K562 (cell line): ENCODE results near the gene ANAPC2. TPM values are rescaled to one million over a fixed set of nuclear protein-coding genes. Genes with fewer than 3 reads are reported as not detected.
A peak's percentile ranks its signal among the peaks of the same experiment; 100 is the strongest.

Experiments used
- AFF4 ChIP-seq: sonication (generic); formaldehyde crosslinking; IDR thresholded peaks from 2 replicates; pipeline ENCODE4 v1.8.0; 2023; ENCODE audit warnings: mild to moderate bottlenecking, missing genetic modification reagents
- ARID3A ChIP-seq: IDR thresholded peaks from 2 replicates; pipeline ENCODE4 v1.6.1; 2012; ENCODE audit warnings: low read depth, low read length, improper control_type of control experiment, borderline replicate concordance
- BCL6 ChIP-seq: fragments of 250-450 bp; sonication (Bioruptor Pico); IDR thresholded peaks from 2 replicates; pipeline ENCODE4 v1.4.0; 2020
- GATA2 ChIP-seq: sonication (generic); formaldehyde crosslinking; IDR thresholded peaks from 2 replicates; pipeline ENCODE4 v1.4.0; 2020; ENCODE audit warnings: mild to moderate bottlenecking, missing genetic modification reagents
- HDAC8 ChIP-seq: fragments of 450-650 bp; IDR thresholded peaks from 2 replicates; pipeline ENCODE4 v1.6.1; 2016; ENCODE audit warnings: mild to moderate bottlenecking, missing genetic modification characterization, moderate library complexity, missing compliant biosample characterization
- HOMEZ ChIP-seq: fragments of 250-450 bp; sonication (Bioruptor Pico); IDR thresholded peaks from 2 replicates; pipeline ENCODE4 v1.4.0; 2020; ENCODE audit warnings: mild to moderate bottlenecking, moderate library complexity
- LARP7 ChIP-seq: fragments of 450-650 bp; IDR thresholded peaks from 2 replicates; pipeline ENCODE4 v1.6.1; 2016
- MTA1 ChIP-seq: fragments of 450-650 bp; IDR thresholded peaks from 2 replicates; pipeline ENCODE4 v1.6.1; 2017; ENCODE audit warnings: borderline replicate concordance
- NCOR1 ChIP-seq: fragments of 450-650 bp; IDR thresholded peaks from 2 replicates; pipeline ENCODE4 v1.6.1; 2016; ENCODE audit warnings: mild to moderate bottlenecking, moderate library complexity
- SETDB1 ChIP-seq: IDR thresholded peaks from one replicate; pipeline ENCODE4 v1.6.1; 2012; ENCODE audit warnings: low read length, control low read depth, inconsistent platforms
- SMARCA5 ChIP-seq: fragments of 450-650 bp; IDR thresholded peaks from 2 replicates; pipeline ENCODE4 v1.6.1; 2016
- TAF9B ChIP-seq: fragments of 450-650 bp; IDR thresholded peaks from 2 replicates; pipeline ENCODE4 v1.6.1; 2018; ENCODE audit warnings: mild to moderate bottlenecking; ENCODE audit not compliant: partially characterized antibody
- ZBTB12 ChIP-seq: fragments of 250-450 bp; sonication (Bioruptor Pico); IDR thresholded peaks from 2 replicates; pipeline ENCODE4 v1.4.0; 2020
- ZNF324 ChIP-seq: fragments of 250-450 bp; sonication (Bioruptor Pico); IDR thresholded peaks from 2 replicates; pipeline ENCODE4 v1.4.0; 2020; ENCODE audit warnings: mild to moderate bottlenecking
- polyA plus RNA-seq, 8 experiments: library from polyadenylated mRNA; depleted of rRNA in 4 of 8; stranded (reverse) in 5 of 8; unstranded in 3 of 8; fragments of >200 nt; fragmentation: Nextera tagmentation in 2 of 8; fragmentation: Illumina TruSeq in 1 of 8; extraction: Ambion mirVana in 2 of 8; extraction: Trizol in 1 of 8; gene quantifications; 2 replicates each; pipeline versions ENCODE4 v1.2.1 to v1.2.3, GENCODE V29; 2011 to 2014; ENCODE audit warnings: inconsistent platforms in 1 of 8, missing spikeins in 1 of 8
- total RNA-seq, 7 experiments: library from RNA; depleted of rRNA in 6 of 7; stranded (reverse); fragments of >200 nt in 6 of 7; fragmentation: Illumina TruSeq in 2 of 7; extraction: Trizol in 2 of 7; gene quantifications; 2 replicates each; pipeline versions ENCODE4 v1.2.1 to v1.2.3, GENCODE V29; 2011 to 2021; ENCODE audit warnings: low replicate concordance in 1 of 7
- TF ChIP-seq, protein P1 (sequence below), 2 experiments: fragments of 450-650 bp; IDR thresholded peaks; 2 replicates each; pipeline ENCODE4 v1.6.1; 2016
- TF ChIP-seq, protein P2 (sequence below): fragments of 450-650 bp; formaldehyde crosslinking; IDR thresholded peaks from 2 replicates; pipeline ENCODE4 v1.4.0; 2020; ENCODE audit warnings: mild to moderate bottlenecking, moderate library complexity

ANAPC2 gene
- total and polyA plus RNA-seq, 9 of the 15 experiments (the other 6 are each of a cell fraction or from before 2014, with no cell fraction given), result 0.11 to 56.5 (median 17.1) TPM; not detected in 1

- TF ChIP-seq TAF9B (no peak), NCOR1 (no peak; the same call in 1 of the 2 replicates), LARP7 (no peak), MTA1 (peak; percentile 100), ARID3A (no peak), SETDB1 (peak; percentile 86), SMARCA5 (peak; percentile 51; the same call in 1 of the 2 replicates), HOMEZ (CRISPR knock-in tag) (no peak), GATA2 (CRISPR knock-in tag) (no peak), HDAC8 (tag) (0 out of 2 replicates have a peak, but pooled peaks have one; percentile 30), AFF4 (CRISPR knock-in tag) (peak; percentile 80; the same call in 1 of the 2 replicates), ZNF324 (no peak), BCL6 (CRISPR knock-in tag) (no peak), ZBTB12 (peak; percentile 100)
- TF ChIP-seq, protein P1, sequence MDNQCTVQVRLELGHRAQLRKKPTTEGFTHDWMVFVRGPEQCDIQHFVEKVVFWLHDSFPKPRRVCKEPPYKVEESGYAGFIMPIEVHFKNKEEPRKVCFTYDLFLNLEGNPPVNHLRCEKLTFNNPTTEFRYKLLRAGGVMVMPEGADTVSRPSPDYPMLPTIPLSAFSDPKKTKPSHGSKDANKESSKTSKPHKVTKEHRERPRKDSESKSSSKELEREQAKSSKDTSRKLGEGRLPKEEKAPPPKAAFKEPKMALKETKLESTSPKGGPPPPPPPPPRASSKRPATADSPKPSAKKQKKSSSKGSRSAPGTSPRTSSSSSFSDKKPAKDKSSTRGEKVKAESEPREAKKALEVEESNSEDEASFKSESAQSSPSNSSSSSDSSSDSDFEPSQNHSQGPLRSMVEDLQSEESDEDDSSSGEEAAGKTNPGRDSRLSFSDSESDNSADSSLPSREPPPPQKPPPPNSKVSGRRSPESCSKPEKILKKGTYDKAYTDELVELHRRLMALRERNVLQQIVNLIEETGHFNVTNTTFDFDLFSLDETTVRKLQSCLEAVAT (IDR thresholded peaks at IDR 0.05), result peak; percentile 49 to 99; a peak in 2 of 4 replicates
- TF ChIP-seq, protein P2, sequence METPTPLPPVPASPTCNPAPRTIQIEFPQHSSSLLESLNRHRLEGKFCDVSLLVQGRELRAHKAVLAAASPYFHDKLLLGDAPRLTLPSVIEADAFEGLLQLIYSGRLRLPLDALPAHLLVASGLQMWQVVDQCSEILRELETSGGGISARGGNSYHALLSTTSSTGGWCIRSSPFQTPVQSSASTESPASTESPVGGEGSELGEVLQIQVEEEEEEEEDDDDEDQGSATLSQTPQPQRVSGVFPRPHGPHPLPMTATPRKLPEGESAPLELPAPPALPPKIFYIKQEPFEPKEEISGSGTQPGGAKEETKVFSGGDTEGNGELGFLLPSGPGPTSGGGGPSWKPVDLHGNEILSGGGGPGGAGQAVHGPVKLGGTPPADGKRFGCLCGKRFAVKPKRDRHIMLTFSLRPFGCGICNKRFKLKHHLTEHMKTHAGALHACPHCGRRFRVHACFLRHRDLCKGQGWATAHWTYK (CRISPR knock-in tag), result peak; percentile 29; the same call in 1 of the 2 replicates
Measured at GRCh38 chr9:137188490-137189296, at the start of gene ANAPC2, which contains the start of gene SSNA1 (continued).
